Lung (tissue), 12 donors: ENCODE results near the gene TSC22D2. TPM values are rescaled to one million over a fixed set of nuclear protein-coding genes. Genes with fewer than 3 reads are reported as not detected.

Experiments used
- ATAC-seq: fragments of 200-7000 bp; cut with Tn5 transposase; one replicate; pipeline ENCODE4 v1.9.1; 2020; ENCODE audit warnings: moderate number of reproducible peaks; ENCODE audit not compliant: insufficient read depth, low FRiP score
- DNase-seq, 3 donors: peaks; one replicate each; pipeline ENCODE4 v3.0.0-alpha.2; 2013 to 2017
- H3K27ac ChIP-seq, 2 donors: one replicate each; pipeline ENCODE4 v1.5.1; 2013; ENCODE audit warnings: mild to moderate bottlenecking in 2 of 2, moderate library complexity in 2 of 2, control low read depth in 1 of 2, inconsistent platforms in 1 of 2, low read depth in 1 of 2, low read length in 1 of 2
- H3K27me3 ChIP-seq, 3 donors: one replicate each; pipeline ENCODE4 v1.5.1; 2013; ENCODE audit warnings: low read length in 2 of 3; ENCODE audit not compliant: control insufficient read depth in 3 of 3, insufficient read depth in 3 of 3
- H3K36me3 ChIP-seq, 4 donors: one replicate each; pipeline ENCODE4 v1.5.1; 2013; ENCODE audit warnings: low read length in 4 of 4, mild to moderate bottlenecking in 1 of 4, moderate library complexity in 1 of 4; ENCODE audit not compliant: control insufficient read depth in 4 of 4, insufficient read depth in 4 of 4
- H3K4me1 ChIP-seq, 5 donors: one replicate each; pipeline ENCODE4 v1.5.1; 2013; ENCODE audit warnings: low read length in 5 of 5, mild to moderate bottlenecking in 2 of 5, moderate library complexity in 1 of 5; ENCODE audit not compliant: control insufficient read depth in 5 of 5, insufficient read depth in 5 of 5
- H3K4me3 ChIP-seq: one replicate; pipeline ENCODE4 v1.5.1; 2013; ENCODE audit warnings: mild to moderate bottlenecking, control low read depth, moderate library complexity
- H3K9ac ChIP-seq, 2 donors: one replicate each; pipeline ENCODE4 v1.5.1; 2013; ENCODE audit warnings: low read length in 2 of 2, control low read depth in 1 of 2; ENCODE audit not compliant: insufficient read depth in 1 of 2
- H3K9me3 ChIP-seq, 4 donors: one replicate each; pipeline ENCODE4 v1.5.1; 2013; ENCODE audit warnings: low read length in 3 of 4, mild to moderate bottlenecking in 1 of 4, moderate library complexity in 1 of 4; ENCODE audit not compliant: control insufficient read depth in 4 of 4, insufficient read depth in 3 of 4
- CTCF ChIP-seq: IDR thresholded peaks from 2 replicates; pipeline ENCODE4 v1.5.1; 2012; ENCODE audit warnings: mild to moderate bottlenecking; ENCODE audit errors: control extremely low read depth, extremely low read depth
- WGBS, 2 donors: extraction: QIAGEN DNeasy Blood & Tissue Kit; methylation state at CpG; one replicate each; pipeline ENCODE4 v1.1.7; 2013; 5-methylcytosine and 5-hydroxymethylcytosine counted together
- polyA plus RNA-seq, 2 donors: library from polyadenylated mRNA; stranded (reverse); fragments of 200-250 nt; gene quantifications; one replicate each; pipeline ENCODE4 v1.2.1, GENCODE V29; 2013
- total RNA-seq, 2 donors: library from RNA; depleted of rRNA in 1 of 2; stranded (reverse); fragments of >200 nt in 1 of 2; gene quantifications; one replicate each; pipeline ENCODE4 v1.2.1, GENCODE V29; 2014 to 2021
- donor health status: control.
- donor health status: control.
- donor health status: Bipolar disorder and iron deficiency.
- donor health status: healthy.
- donor health status: DM: yes; HTN: yes; CAD: no.

The TSC22D2 gene
- total and polyA plus RNA-seq, 4 donors: 8.8 to 57.7 (median 18.7) TPM

- Histone ChIP-seq H3K27me3 (no peaks in the 10 kb centered on the region), H3K9ac (no peak overlapping the region)
- 89 to 95% methylated on average over 2 of the region's 2 CpGs for WGBS, 2 donors
Observed at GRCh38 chr3:150447084-150447483, 39.0 kb downstream of the TSC22D2 start.

GRCh38 chr3:150447631-150448465, 39.8 kb downstream of the TSC22D2 start:
- peak; percentile 56 for ATAC-seq
- no peak overlapping the region for H3K4me3 ChIP-seq
- no peaks in the 10 kb centered on the region for H3K9me3 ChIP-seq
- H3K27me3 ChIP-seq: no peaks in the 10 kb centered on the region
- TF ChIP-seq CTCF: no peak
- no peak for DNase-seq
- H3K27ac ChIP-seq: peak overlapping the region in 1 of 2 donors; percentile 59
- H3K4me1 ChIP-seq: peaks cover 0 to 17% (median 4%) of the 10 kb centered on the region in 5 donors
- 64 to 68% methylated on average over 3 of the region's 3 CpGs for WGBS, 2 donors
- H3K9ac ChIP-seq: no peak overlapping the region
- H3K36me3 ChIP-seq: peaks cover 0 to 3% (median 0%) of the 10 kb centered on the region in 4 donors

More at GRCh38 chr3:150447084-150447483, 39.0 kb downstream of the TSC22D2 start:
- H3K9me3 ChIP-seq: no peaks in the 10 kb centered on the region
- peaks cover 0 to 17% (median 4%) of the 10 kb centered on the region in 5 donors for H3K4me1 ChIP-seq
- ATAC-seq (no peak), DNase-seq (no peak)
- peaks cover 0 to 3% (median 1%) of the 10 kb centered on the region in 4 donors for H3K36me3 ChIP-seq
- TF ChIP-seq CTCF: no peak
- H3K27ac ChIP-seq: no peak overlapping the region
- no peak overlapping the region for H3K4me3 ChIP-seq

- H3K9ac ChIP-seq: no peak overlapping the region
- no peak overlapping the region for H3K4me3 ChIP-seq
- no peaks in the 10 kb centered on the region for H3K27me3 ChIP-seq
- no peak overlapping the region for H3K27ac ChIP-seq
- ATAC-seq (no peak), DNase-seq (no peak)
- H3K9me3 ChIP-seq: no peaks in the 10 kb centered on the region
- peaks cover 0 to 17% (median 4%) of the 10 kb centered on the region in 5 donors for H3K4me1 ChIP-seq
- no peak for TF ChIP-seq CTCF
- H3K36me3 ChIP-seq: peaks cover 0 to 2% (median 0%) of the 10 kb centered on the region in 4 donors
Observed at GRCh38 chr3:150449169-150449721, 41.1 kb downstream of the TSC22D2 start.
